Vagina (tissue), 2 donors: Measurements from ENCODE around the gene KDM7A.

Experiments
- CTCF ChIP-seq, 3 experiments: fragments of 450-650 bp in 2 of 3; fragments of 200-600 bp in 1 of 3; sonication (generic) in 1 of 3; IDR thresholded peaks; one replicate each; pipeline ENCODE4 v1.5.1; 2017 to 2019; ENCODE audit warnings: antibody characterized with exemption in 3 of 3, mild to moderate bottlenecking in 2 of 3, moderate library complexity in 2 of 3
- POLR2A ChIP-seq, 2 donors: fragments of 450-650 bp; IDR thresholded peaks; one replicate each; pipeline ENCODE4 v1.6.1; 2017; ENCODE audit warnings: antibody characterized with exemption in 2 of 2, mild to moderate bottlenecking in 2 of 2, moderate library complexity in 2 of 2

- TF ChIP-seq CTCF (IDR thresholded peaks at IDR 0.05) (no peak), POLR2A (IDR thresholded peaks at IDR 0.05) (no peak)
These were observed 50.2 kb downstream of the KDM7A start for GRCh38 chr7:140126435-140127034.
